HG03378 (cell line): ENCODE results near the gene SSX2.
"Not testable (repeated sequence)": the region's sequence is repeated elsewhere in the genome, so short reads cannot be mapped to it uniquely, and the experiment has no call there.

Source experiments
- ATAC-seq: cut with Tn5 transposase; IDR thresholded peaks from one replicate; pipeline ENCODE4 v1.9.1; 2021; ENCODE audit warnings: mild to moderate bottlenecking, moderate library complexity; ENCODE audit not compliant: unreplicated experiment

Gene SSX2

GRCh38 chrX:52707078-52707477 is at the start of gene SSX2:
SSX2 (minus strand) TSS chrX:52707178; CDS start chrX:52705749, 1,429 bp downstream.
- ATAC-seq, result not testable (repeated sequence)

GRCh38 chrX:52750952-52751351 is 44.0 kb upstream of the SSX2 start, which contains the start of gene SSX2B:
SSX2B (plus strand) TSS chrX:52751252; CDS start chrX:52752681, 1,429 bp downstream.
- not testable (repeated sequence) for ATAC-seq

DNA sequence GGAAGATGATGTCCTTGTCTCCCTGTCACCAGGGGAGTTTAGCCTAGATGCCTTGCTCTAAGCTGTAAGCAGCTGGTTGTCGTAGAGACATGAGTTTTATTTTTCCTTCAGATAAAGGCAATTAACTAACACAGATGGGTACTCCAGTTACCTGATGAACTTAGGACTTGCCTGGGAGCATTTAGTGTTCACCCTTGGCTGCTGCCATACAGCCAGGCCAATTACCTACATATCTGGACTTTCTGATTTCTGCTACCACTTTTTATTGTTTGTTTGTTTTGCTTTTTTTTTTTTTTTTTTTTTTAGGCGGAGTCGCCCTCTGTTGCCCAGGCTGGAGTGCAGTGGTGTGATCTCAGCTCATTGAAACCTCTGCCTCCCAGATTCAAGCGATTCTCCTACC is 14.9 kb downstream of the SSX2 start:
- not testable (repeated sequence) for ATAC-seq

- not testable (repeated sequence) for ATAC-seq
Observed at GRCh38 chrX:52662218-52662617, 44.8 kb downstream of the SSX2 start.

GRCh38 chrX:52655475-52655874 is 51.5 kb downstream of the SSX2 start:
- ATAC-seq, result not testable (repeated sequence)

DNA sequence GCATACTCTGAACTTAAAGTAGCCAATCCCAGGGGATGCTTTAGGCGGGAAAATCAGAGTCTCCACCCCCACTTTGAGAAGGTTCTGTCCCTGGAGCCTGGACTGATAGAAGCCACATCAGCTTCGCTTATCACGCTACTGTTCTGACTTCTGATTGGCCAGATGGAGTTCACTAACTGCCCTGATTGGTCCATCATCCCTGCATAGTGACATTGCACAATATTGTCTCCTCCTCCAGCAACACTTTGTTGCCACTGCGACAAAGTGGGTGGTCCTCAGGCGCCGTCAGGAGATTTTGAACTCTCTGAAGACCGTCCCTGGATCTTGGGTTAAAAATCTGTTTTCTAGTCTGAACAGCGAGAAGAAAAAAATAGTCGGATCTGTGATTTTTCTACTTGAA is 52.2 kb downstream of the SSX2 start, which contains the start of gene SSX7:
Gene SSX7, minus strand, starts transcription at position 101 of the 400 bp plus-strand sequence. CDS start 1,428 bp downstream, outside the sequence.
- ATAC-seq, result not testable (repeated sequence)

DNA sequence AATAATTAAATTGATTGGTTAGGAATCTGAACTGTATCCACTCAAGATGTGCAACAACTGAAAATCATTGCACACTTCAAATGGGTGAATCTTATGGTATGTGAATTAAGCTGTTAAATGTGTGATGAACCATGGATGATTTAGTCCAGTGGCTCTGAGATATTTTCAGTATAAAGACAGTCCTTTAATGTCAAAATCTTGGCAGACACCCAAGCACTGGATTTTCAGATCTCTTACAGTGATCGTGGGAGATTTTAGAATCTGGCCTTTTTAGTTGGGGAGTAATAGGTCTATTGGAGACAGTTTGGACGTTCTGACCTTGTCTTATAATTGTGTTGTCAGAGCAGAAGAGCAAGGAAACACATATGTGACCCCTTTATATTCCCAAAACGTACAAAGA is 56.3 kb downstream of the SSX2 start:
- ATAC-seq, result not testable (repeated sequence)

DNA sequence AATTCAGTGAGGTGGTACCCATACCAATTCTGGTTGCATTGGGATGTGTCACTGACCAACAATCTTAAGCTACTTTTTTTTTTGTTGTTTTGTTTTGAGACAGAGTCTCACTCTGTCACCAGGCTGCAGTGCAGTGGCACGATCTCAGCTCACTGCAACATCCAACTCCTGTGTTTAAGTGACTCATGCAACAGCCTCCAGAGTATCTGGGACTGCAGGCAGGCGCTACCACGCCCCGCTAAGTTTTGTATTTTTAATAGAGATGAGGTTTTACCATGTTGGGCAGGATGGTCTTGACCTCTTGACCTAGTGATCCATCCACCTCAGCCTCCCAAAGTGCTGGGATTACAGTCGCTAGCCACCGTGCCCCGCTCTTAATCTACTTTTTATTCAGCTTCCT is 58.0 kb downstream of the SSX2 start:
- not testable (repeated sequence) for ATAC-seq
